ENCODE measurements around the gene ZNF536.
A peak's percentile ranks its signal among the peaks of the same experiment; 100 is the strongest.
"Not testable (repeated sequence)": the region's sequence is repeated elsewhere in the genome, so short reads cannot be mapped to it uniquely, and the experiment has no call there.

The ZNF536 gene

DNA sequence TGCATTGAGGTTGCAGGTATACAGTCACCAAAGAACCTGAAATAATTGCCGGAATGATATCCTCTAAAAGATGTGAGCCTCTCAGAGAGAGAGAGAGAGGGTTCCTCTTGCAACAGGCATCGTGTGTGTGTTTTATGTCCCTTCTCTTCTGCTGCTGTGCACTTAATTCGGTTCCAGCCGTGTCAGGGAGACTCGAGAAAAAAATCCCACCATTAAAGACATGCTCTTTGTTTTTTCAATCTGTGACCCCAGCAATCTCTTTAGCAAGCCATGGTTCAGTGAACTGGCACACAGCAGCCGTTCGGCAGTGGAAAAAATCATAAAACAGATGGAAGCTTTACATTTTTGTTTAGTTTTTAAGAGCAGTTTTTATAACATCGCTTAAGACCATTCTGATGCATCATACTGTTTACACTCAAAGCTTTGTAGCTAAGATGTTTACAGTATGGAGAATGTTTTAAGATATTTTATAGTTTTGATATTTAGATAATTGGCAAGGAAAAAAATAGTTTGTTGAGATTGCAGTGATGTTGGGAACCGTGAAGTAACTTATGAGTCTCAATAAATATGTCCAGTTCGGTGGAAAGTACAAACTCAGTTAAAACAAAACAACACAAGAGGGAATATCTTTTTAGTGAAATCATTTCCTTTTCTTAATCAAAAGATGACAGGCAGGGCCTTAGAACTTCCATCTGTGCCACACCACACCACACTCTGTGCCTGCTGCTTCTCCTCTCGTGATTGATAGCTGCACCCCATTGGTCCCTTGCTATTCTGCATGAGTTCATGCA lies 31.2 kb upstream of the ZNF536 start:
- no peak for DNase-seq

DNA sequence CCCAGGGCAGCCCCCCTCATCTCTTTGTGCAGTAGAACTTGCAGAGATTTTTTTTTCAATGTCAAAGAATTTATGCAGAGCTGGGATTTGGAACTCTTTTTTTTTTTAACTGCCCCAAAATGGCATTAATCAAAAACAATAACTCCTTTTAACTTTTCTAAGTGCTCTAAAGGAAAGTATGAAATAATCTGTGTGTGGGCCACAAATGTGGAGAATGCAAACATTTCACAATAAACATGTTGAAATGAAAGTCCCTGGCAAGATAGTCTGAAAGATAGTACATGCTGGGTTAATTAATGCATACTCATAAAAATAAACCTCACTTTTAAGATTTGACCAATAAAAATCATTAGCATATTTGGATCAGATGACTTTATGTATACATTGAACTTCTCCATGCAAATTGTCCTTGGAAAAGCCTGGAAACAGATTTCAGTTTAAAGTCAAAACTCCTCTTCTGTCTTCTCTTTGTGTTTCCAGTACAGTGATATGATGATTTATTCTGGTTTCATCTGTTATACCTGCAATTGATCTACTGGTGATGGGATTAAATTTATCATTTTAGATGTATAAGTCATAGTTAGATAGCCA lies 30.5 kb upstream of the ZNF536 start:
- no peak for DNase-seq

DNA sequence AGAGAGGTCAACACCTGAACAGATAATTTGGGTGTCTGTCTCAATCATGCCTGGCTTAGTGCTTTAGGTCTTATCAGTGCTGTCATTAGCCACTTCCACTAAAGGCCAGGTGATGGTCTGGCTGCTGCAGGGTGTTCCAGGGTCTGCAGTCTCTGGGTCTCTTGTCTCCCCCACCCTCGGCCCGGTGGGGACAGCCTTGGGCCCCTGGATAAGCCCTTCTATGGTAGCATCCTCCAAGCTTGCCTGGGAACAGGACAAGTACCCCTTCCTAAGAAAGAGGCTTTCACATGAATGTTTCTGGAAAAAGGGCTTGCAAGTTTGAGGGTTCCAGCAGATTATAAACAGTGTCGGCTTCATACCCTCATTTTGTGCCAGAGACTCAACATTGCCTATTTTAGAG lies 29.3 kb upstream of the ZNF536 start:
- no peak for DNase-seq

DNA sequence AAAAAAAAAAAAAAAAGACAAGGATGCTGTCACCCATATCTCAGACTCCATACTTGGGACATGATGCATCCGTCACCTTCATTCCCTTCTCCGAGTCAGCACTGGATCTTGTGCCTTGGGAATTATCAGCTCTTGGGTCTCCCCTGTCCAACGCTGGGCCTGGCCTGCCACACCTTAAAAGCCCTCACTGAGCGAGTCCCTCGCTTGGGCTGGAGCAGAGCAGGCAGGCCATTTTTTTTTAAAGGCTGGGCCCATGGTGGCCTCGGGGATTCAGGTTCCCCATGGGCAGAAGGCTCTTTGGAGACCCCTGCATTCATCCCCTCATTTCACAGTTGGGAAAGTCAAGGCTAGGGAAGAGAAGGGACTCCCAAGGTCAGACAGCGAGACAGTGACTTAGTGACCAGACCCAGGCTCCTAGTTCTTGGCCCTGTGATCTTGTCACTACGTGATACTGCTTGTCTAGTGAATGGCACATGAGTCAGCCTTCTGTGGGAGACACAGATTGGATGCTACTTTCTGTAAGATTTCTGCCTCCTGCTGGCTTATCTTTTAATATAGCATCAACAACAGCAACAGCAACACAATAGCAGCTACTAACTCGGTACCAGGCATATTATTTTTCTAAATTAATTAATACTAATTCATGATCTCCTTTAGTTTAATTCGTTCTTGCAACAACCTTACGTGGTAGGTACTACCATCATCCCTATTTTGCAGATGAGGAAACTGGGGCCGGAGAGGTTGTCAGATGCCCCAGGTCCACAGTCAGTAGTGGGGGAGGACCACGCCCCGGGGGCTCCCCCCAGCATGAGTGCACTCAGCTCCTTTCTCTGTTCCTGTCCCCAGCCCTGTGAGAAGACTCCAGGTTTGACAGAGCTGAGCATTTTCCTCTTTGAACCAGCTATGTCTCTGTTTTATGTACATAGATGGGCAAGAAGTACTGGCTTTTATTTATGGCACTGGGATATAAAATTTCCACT lies 27.4 kb upstream of the ZNF536 start:
- peak in 12 of 56 donors; percentile 15 to 52 (median 28) for DNase-seq

DNA sequence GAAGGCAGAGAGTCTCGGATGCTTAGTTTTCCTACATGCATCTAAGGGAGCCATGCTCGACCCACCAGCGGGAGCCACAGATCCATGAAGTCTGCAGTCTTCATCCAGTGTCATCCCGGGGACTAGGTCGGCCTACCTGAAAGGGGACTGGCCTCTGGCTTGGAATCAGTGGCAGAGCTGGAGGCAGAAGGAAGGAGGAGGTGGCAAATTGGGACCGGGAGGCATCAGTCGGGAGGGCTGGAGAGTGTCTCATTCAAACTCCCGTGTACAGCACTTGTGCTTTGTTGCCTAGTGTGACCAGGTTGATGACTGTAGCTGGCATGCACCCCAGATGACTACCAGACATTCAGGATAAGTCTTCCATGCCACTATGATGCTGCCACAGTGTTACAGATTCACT lies 26.5 kb upstream of the ZNF536 start:
- no peak for DNase-seq

DNA sequence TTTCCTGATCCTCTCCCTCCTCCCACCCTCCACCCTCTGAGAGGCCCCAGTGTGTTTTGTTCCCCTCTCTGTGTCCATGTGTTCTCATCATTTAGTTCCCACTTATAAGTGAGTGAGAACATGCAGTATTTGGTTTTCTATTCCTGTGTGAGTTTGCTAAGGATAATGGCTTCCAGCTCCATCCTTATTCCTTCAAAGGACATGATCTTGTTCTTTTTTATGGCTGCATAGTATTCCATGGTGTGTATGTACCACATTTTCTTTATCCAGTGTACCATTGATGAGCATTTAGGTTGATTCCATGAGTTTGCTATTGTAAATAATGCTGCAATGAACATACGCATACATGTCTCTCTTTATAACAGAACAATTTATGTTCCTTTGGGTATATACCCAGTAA lies 25.7 kb upstream of the ZNF536 start:
- not testable (repeated sequence) for DNase-seq

DNA sequence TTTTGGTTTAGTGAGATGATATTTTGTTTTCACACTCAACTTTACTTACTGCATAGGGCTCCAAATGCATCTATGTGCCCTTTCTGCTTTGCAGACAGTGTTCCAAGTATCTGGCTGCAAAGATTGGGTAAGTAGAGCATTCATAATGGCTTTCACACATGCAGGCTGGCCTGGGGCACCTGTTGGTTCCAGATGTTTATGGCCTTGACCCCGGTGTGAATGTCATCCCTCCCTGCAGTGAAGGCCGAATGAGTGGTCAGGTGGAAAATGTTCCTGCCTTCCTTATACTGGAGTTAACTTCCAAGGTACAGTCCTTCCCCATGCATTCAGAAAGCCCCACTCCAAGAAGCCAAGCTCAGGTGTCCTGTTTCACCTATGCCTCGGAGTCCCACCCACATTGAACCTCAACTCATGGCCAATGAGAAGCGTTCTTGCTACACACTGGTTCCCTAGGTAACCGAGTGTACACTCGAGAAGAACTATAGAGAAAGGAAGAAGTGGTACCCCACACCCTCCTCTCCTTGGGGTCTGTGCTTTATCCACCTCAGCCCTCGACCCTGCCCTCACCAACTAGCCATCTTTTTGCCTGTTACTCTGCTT lies 23.0 kb upstream of the ZNF536 start:
- no peak for DNase-seq

DNA sequence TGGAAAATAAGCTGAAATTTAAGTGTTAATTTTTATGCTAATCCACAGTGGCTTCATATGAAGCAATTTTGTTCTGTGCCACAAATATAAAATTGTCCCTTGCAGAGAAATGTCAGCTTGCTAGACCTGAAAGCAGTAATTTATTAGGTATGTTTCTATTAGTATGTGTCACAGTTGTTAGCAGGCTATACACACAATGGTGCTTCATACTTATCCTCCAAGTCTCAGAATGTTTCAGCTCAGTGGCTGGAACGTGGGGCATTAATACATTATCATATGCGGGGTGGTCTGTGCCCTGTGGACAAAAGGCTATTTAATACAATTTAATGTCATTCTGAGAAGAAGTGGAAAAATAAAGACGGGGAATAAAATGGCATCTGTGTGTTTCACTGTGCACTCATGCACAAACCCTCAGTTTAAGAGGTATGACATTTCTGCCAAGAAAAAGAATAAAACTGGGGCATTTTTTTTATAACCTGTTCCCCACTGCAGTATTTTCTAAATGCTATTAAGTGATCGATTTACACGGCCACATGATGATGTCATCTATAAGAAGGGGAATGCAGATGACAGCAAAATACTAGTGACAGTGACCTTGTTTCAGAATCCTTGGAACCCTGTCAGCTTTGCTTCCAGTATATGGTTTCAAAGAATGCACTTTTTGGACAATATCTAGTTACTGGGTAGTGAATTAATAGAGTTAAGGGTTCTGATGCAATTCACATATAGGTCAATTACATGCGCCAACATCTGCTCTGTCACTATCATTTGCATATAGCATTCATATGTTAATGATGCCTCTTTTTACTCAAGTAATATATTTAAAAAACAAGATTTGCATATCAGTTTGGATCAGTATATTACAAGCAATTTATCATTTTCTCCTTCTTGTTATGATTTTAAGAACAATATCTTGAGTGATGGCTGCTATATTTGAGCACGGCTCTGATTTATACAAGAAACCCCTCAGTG lies 21.2 kb upstream of the ZNF536 start:
- DNase-seq: no peak

DNA sequence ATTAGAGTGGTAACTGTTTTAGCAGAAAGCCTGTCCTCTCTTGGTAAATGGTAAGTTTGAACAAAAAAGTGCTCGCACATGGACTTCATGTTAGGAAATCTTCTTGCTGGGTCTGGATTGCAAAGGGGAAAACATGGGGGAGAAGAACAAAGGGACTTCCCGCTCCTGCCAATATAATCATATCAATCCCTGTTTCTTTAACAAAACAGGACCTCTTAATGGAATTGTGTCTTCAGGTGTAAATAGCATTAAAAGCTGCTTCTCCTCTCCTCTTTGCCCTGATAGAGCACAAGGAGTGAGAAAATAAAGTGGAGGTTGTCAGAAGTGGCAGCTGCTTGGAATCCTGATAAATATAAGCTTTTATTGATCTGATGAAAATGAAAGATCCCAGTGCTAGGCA lies 20.4 kb upstream of the ZNF536 start:
- no peak for DNase-seq

DNA sequence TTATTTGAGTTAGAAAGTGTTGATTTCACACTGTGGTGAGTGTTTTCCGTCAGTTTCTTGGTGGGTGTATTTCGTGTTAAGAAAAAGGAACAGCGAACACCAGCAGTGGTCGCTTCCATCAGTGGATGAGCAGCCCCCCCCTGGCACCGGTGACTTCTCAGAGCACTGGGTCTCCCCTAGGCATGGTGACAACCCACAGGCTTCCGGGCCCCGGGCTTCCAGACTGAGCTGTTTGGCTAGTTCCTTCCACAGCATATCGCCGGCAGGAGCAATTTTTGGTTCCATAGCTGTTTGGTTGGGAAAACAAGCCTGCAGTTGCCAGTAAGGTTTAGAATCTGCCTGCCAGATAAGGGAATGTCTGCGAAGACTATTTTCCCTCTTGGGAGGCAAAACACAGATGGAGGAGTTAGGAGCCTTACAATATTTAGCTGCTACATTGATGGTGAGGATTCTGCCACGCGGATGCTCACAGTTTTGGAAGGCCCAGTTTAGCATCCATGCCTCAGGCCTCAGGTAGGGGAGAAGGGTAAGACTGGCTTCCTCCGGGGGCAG lies 18.7 kb upstream of the ZNF536 start:
- DNase-seq: no peak

DNA sequence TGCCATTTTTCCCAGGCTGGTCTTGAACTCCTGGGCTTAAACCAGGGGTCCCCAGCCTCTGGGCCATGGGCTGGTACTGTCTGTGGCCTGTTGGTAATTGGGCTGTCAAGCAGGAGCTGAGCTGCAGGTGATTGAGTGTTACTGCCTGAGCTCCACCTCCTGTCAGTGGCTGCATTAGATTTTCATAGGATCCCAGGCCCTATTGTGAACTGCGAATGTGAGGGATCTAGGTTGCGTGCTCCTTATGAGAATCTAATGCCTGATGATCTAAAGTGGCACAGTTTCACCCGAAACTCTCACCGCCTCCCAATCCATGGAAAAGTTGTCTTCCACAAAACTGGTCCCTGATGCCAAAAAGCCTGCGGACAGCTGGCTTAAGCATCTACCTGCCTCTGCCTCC lies 16.6 kb upstream of the ZNF536 start:
- no peak for DNase-seq

DNA sequence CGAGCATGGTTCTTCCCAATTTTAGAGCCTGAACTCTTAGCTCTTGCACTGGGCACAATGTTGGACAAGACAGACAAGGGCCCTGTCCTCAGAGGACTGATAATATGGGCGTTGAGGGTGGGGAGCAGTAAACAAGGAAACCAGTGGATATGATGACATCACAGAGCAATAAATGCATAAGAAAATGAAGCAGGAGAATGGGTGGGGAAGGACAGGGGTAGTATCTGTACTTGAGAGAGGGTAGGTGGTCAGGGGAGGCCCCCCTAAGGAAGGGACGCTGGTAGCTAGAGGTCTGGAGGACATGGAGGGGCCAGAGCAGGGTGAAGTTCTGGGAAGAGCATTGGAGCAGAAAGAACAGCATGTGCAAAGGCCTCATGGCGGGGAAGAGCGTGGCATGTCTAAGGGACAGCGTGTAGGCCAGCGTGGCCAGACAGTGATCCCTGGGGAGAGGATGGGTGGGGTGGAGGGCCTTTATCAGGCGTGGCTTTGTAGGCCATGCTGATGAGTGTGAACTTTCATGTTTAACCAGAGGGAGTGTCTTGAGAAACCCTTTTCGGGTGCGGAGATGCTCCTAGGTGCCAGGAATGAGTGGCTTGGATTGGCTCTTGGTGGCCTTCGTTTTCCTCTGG lies 15.1 kb upstream of the ZNF536 start:
- DNase-seq: no peak

DNA sequence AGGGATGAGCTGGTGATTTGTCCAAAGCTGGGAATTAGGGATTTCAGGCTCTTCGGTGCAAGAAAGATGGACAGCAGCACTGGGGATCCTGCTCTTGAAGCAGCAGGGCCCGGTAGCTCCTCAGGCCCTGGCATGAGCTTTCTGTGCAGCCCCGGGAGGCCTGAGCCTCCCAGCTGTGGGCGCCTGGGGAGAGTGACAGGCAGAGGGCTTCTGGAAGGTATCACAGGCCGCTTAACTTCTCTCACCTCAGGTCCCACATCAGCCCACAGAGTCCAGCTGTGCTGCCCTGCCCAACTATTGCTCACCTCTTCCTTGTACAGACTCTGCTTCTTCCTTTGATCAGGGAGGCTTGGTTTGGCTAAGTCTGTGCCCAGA lies 14.6 kb upstream of the ZNF536 start:
- no peak for DNase-seq

DNA sequence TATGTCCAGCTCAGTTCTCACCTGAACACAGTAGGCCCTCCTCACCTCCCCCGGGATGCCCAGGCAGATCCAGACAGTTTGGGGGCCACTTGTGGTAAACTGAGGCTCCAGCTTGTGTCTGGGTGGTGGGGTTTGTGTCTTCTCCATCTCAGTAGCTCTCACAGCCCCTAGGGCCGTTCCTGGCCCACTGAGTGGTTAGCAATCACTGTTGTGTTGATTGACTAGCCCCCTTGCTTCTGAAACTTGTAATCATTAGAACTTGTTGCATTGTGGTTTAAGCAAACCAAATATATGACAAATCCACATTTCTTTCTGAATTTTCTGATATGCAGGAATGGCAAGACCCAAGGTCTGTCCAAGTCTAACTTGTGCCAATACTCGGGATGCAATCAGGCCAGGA lies 13.9 kb upstream of the ZNF536 start:
- DNase-seq: no peak

DNA sequence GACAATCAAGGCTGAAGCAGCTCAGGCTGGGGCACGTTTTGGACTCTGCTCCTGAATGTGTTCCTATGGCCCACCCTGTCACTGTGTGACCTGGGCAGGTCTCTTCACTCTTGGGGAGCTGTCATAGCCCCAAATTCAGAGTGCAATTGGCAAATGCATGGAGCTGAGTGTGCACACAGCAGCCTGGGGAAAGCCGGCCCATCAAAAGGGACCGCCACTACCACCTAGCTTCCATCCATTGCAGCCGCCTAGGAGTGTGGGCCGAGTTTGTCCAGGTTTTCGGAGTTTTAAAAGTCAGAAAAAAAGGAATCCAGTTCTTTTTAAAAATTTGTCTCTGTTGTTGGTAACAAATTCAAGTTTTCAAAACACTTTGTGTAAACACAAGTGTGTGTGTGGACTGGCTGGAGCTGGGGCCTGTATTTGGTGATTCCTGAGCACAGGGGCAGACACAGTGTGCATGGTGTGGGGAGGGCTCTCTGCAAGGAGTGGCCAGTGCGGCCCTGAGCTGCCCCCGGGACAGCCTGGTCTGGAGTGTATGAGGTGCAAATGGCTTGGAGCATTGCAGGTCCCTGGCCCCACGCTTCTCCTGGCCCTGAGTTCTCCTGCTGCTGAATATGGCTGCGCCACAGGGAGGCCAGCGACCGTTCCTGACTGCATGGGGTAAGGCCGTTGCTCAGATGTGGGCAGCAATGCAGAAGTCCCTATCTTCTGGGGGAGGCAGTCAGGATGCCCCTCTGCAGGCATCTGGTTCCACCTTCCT lies 13.2 kb upstream of the ZNF536 start:
- DNase-seq: no peak

DNA sequence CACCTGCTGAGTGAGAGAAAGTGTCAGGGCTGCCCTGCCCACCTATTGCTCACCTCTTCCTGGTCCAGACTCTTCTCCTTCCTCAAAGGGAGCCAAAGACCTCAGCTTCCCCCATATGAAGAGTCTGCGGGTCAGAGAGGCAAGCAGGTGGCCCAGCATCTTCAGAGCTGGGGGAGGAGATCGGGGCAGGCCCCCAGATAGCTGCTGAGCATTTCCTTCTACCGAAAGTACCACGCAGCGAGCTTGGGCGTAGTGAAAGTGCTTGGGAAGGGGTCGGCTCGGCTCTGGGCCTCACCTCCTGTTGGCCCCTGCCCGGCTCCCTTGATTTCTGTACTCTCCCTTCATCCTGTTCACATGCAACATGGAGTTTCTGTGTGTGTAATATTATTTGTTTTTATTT lies 12.2 kb upstream of the ZNF536 start:
- DNase-seq: no peak

DNA sequence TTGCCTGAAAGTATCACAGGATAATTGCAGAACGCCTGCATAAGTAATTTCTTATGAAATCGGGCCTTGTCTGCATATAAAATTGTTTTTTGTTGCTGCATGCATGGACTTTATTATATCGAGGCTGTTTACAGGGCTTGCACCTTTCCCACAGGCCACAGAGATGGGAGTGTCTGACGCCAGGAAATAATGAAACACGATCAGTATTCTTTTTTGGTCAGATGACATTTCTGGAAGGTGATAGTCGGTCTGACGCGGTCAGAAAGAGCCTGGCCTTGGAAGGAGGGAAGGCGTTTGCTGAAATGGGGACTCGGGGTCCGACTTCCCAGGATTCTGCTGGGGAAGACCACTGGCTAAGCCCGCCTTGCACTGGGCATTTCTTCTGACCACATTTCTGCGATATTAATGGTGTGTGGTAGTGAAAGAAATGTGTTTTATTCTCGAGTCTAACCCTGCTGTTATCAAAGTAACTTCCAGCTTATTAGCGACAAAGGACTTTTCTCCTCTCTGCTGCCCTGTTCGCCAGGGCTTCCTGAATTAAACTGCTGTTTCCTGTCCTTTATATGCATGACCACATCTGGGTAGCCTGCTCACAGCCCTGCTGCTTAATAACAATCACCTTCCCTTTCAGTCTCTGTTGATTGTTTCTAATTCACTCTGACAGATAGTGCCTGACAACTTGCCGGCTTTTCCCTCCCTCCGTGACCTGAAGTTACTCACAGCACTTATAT lies 11.6 kb upstream of the ZNF536 start:
- peak in 1 of 56 donors; percentile 22 for DNase-seq

DNA sequence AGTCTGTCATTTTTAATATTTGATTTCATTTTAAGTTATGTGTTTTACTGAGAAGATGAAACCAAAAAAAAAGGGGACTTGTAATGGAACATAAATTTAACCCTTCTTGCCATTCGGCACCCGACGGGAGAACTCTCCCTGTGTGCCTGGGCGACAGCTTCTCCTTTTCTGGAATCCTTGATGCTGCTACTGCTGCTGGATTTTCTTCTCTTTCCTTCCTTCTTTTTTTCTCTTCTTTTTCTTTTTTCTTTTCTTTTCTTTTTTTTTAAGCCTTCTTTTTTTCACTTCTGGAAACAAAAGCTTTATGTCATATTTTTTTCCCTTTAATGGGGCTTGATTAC lies 11.1 kb upstream of the ZNF536 start:
- no peak for DNase-seq
